GM12878 (cell line): ENCODE data around the gene CXADR.
"Not testable (repeated sequence)": the region's sequence is repeated elsewhere in the genome, so short reads cannot be mapped to it uniquely, and the experiment has no call there.

Experiments
- CEBPB ChIP-seq, 2 experiments: fragments of 150-350 bp in 1 of 2; IDR thresholded peaks; 2 replicates each; pipeline ENCODE4 v1.6.1; 2012 to 2014; ENCODE audit warnings: low read depth in 2 of 2, low read length in 2 of 2, borderline replicate concordance in 1 of 2, inconsistent platforms in 1 of 2
- CHD4 ChIP-seq: fragments of 200-600 bp; sonication (generic); IDR thresholded peaks from 2 replicates; pipeline ENCODE4 v1.6.1; 2016; ENCODE audit warnings: mild to moderate bottlenecking
- CTCF ChIP-seq, 3 experiments: IDR thresholded peaks in 2 of 3; conservative IDR thresholded peaks in 1 of 3; 2 replicates each; pipeline ENCODE4 v1.5.1; 2011; ENCODE audit warnings: low read depth in 3 of 3, low read length in 3 of 3, mild to moderate bottlenecking in 3 of 3, control low read depth in 2 of 3, moderate library complexity in 2 of 3, inconsistent platforms in 1 of 3, mixed read lengths in 1 of 3; ENCODE audit not compliant: control insufficient read depth in 2 of 3, insufficient read depth in 1 of 3; ENCODE audit errors: extremely low read depth in 1 of 3
- DPF2 ChIP-seq: fragments of 450-650 bp; IDR thresholded peaks from 2 replicates; pipeline ENCODE4 v1.6.1; 2017; ENCODE audit warnings: mild to moderate bottlenecking
- FOXM1 ChIP-seq: IDR thresholded peaks from 2 replicates; pipeline ENCODE4 v1.6.1; 2012; ENCODE audit warnings: low read depth, mild to moderate bottlenecking, inconsistent platforms, low read length, moderate library complexity
- HDGF ChIP-seq: fragments of 450-650 bp; IDR thresholded peaks from 2 replicates; pipeline ENCODE4 v1.6.1; 2016; ENCODE audit warnings: antibody characterized with exemption
- JUNB ChIP-seq: IDR thresholded peaks from 2 replicates; pipeline ENCODE4 v1.6.1; 2016; ENCODE audit warnings: antibody characterized with exemption, mild to moderate bottlenecking
- NFYB ChIP-seq: IDR thresholded peaks from 2 replicates; pipeline ENCODE4 v1.6.1; 2011; ENCODE audit warnings: low read depth, mild to moderate bottlenecking, low read length, improper control_type of control experiment, moderate library complexity; ENCODE audit not compliant: insufficient read depth
- PKNOX1 ChIP-seq: fragments of 450-650 bp; IDR thresholded peaks from 2 replicates; pipeline ENCODE4 v1.6.1; 2016; ENCODE audit warnings: mild to moderate bottlenecking
- POLR2A ChIP-seq: IDR thresholded peaks from 2 replicates; pipeline ENCODE4 v1.6.1; 2011; ENCODE audit warnings: low read depth, mild to moderate bottlenecking, low read length
- RAD21 ChIP-seq: IDR thresholded peaks from 2 replicates; pipeline ENCODE4 v1.6.1; 2011; ENCODE audit warnings: mild to moderate bottlenecking, low read depth, low read length, moderate library complexity; ENCODE audit not compliant: insufficient read depth
- RCOR1 ChIP-seq: conservative IDR thresholded peaks from 2 replicates; pipeline ENCODE4 v1.6.1; 2012; ENCODE audit warnings: low read depth, low read length, improper control_type of control experiment
- REST ChIP-seq: IDR thresholded peaks from 2 replicates; pipeline ENCODE4 v1.6.1; 2012; ENCODE audit warnings: mild to moderate bottlenecking, low read depth, low read length

- not testable (repeated sequence) for TF ChIP-seq POLR2A; HDGF; REST; DPF2; CEBPB (IDR thresholded peaks at IDR 0.05; ENCODE audit: borderline replicate concordance in 1 of 2, low read depth in 2 of 2, low read length in 2 of 2); NFYB; RCOR1; FOXM1; RAD21; JUNB; CTCF (IDR thresholded peaks at IDR 0.05 in 2 of 3, conservative IDR thresholded peaks at IDR 0.05 in 1 of 3; ENCODE audit: control insufficient read depth in 2 of 3, extremely low read depth in 1 of 3, insufficient read depth in 1 of 3, low read depth in 3 of 3, low read length in 3 of 3); PKNOX1; CHD4
These were observed 9.9 kb upstream of the CXADR start for GRCh38 chr21:17502985-17503384.
